ENCODE measurements around the gene CASTOR1.
A peak's percentile ranks its signal among the peaks of the same experiment; 100 is the strongest.

The CASTOR1 gene

DNA sequence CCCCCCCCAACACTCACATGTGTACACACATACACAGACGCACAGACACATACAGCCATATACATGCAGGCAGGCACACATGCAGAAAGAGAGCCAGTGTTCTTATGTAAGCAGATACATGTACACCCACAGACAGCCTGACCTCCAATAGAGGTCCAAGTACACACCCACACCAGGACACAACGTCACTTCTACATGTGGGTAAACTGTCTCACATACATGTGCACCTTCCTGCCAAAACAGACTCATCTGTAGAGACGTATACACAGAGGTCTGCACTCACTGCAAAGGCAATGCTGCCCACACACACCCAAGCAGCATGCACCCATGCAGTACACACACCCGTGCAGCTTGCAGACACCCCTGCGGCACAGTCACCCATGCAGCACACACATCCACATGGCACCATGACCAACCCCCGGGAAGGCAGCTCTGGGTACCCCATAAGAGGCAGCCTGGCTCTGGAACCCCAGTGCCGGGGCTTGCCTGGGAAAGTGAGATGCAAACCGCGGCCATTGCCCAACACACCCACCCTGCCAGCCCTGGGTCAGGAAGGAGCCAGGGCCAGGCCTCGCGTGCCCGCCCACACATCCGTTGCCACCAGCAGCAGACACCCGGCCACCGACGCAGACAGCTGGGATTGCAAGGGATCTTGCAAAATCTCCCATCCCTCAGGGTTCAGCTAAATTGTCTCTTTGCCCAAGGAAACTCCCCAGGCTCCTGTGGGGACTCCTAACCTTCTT is 10.1 kb downstream of the CASTOR1 start:
- TF ChIP-seq, protein P1, sequence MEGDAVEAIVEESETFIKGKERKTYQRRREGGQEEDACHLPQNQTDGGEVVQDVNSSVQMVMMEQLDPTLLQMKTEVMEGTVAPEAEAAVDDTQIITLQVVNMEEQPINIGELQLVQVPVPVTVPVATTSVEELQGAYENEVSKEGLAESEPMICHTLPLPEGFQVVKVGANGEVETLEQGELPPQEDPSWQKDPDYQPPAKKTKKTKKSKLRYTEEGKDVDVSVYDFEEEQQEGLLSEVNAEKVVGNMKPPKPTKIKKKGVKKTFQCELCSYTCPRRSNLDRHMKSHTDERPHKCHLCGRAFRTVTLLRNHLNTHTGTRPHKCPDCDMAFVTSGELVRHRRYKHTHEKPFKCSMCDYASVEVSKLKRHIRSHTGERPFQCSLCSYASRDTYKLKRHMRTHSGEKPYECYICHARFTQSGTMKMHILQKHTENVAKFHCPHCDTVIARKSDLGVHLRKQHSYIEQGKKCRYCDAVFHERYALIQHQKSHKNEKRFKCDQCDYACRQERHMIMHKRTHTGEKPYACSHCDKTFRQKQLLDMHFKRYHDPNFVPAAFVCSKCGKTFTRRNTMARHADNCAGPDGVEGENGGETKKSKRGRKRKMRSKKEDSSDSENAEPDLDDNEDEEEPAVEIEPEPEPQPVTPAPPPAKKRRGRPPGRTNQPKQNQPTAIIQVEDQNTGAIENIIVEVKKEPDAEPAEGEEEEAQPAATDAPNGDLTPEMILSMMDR (conservative IDR thresholded peaks at IDR 0.05; ENCODE audit: low read depth, low read length), result no peak
- DNase-seq (ENCODE audit: low read depth), result no peak
- H3K4me3 ChIP-seq (ENCODE audit: low read depth, low read length), result no peak overlapping the region

DNA sequence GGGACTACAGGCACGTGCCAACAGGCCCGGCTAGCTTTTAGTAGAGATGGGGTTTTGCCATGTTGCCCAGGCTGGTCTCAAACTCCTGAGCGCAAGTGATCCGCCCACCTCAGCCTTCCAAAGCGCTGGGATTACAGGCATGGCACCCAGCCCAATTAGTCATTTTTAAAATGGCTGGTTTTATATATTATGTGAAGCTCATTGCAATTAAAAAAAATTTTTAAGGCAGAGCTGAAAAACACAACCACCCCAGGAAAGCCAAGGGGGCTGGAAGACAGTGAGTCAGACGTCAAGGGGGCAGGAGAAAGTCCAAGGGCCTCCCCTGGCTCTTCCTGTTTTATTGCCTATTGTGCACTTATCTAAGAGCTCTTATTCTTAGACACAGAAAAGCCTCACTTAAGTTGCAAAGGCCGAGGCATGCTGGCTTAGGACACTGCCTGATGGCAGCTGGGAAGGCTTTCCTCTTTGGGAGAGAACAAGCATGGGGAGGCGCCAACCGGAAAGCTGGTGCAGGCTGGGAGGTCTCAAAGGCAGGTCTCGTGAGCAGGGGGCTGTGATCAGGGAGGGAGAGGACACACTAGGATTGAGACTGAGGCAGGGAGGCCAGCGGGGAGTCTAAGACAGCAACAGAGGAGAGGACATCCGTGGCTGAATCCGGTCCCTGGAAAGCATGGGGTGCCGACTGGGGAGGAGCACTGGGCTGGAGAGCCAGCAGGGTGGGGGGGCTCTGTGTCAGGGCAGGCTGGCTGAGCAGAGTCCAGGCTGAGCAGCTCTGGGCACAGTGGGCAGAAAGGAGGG is 11.6 kb downstream of the CASTOR1 start:
- TF ChIP-seq, protein P1 (conservative IDR thresholded peaks at IDR 0.05; ENCODE audit: low read depth, low read length), result no peak
- no peak overlapping the region for H3K4me3 ChIP-seq (ENCODE audit: low read depth, low read length)
- DNase-seq (ENCODE audit: low read depth), result peak; percentile 84

DNA sequence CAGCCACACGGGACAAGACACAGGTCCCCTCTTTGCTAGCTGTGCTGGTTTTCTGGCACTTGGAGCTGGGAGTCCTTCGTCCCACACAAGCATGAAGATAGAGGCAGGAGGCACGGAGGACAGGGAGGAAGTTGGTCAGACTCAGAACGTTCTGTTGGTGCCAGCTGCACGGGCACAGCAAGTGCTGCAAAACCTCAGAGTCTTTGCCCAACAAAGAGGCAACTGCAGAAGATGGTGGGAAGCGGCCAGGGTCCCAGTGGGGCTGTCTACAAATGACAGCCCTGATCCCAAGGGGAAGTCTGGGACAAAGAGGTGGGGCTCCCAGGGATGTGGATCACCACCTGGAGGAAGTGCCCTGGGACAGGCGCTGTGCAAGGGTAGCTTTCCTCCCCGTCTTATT is 13.3 kb downstream of the CASTOR1 start:
- no peak overlapping the region for H3K4me3 ChIP-seq (ENCODE audit: low read depth, low read length)
- no peak for DNase-seq (ENCODE audit: low read depth)
- TF ChIP-seq, protein P1 (conservative IDR thresholded peaks at IDR 0.05; ENCODE audit: low read depth, low read length), result no peak

DNA sequence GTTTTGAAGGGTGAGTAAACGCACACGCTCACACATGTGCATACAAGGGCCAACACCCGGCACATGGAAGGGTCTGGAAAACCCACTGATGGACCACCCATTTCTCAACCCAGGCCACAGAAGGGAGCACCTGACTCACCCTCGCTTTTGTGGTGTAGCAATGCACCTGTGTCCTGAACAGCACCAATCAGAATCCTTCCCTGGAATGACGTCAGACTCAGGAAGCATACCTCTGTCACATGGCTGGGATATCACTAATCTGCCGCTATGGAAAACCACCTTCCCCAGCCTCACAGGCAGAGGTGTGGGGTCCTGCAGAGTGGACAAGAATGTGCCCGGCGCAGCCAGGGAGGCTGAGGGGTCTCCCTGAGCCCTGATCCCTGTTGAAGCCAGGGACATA is 13.7 kb downstream of the CASTOR1 start:
- DNase-seq (ENCODE audit: low read depth), result no peak
- H3K4me3 ChIP-seq (ENCODE audit: low read depth, low read length), result no peak overlapping the region
- TF ChIP-seq, protein P1 (conservative IDR thresholded peaks at IDR 0.05; ENCODE audit: low read depth, low read length), result no peak

DNA sequence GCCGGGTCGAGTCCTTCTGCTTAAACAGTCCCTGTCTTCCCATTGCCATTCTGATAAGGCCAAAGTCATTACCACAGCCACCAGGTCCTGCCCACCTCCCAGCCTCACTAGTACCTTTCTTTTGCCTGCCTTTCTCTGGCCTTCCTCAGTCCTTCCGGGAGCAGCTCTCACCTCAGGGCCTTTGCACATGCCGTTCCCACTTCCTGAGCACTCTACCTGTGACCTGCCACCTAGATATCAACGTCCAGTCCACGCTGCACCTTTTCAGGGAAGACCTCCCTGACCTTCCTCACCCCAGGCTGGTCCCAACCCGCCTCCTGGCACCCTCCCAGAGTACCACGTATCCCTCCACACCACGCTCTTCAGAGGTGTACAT is 14.9 kb downstream of the CASTOR1 start:
- TF ChIP-seq, protein P1 (conservative IDR thresholded peaks at IDR 0.05; ENCODE audit: low read depth, low read length), result no peak
- no peak overlapping the region for H3K4me3 ChIP-seq (ENCODE audit: low read depth, low read length)
- no peak for DNase-seq (ENCODE audit: low read depth)

DNA sequence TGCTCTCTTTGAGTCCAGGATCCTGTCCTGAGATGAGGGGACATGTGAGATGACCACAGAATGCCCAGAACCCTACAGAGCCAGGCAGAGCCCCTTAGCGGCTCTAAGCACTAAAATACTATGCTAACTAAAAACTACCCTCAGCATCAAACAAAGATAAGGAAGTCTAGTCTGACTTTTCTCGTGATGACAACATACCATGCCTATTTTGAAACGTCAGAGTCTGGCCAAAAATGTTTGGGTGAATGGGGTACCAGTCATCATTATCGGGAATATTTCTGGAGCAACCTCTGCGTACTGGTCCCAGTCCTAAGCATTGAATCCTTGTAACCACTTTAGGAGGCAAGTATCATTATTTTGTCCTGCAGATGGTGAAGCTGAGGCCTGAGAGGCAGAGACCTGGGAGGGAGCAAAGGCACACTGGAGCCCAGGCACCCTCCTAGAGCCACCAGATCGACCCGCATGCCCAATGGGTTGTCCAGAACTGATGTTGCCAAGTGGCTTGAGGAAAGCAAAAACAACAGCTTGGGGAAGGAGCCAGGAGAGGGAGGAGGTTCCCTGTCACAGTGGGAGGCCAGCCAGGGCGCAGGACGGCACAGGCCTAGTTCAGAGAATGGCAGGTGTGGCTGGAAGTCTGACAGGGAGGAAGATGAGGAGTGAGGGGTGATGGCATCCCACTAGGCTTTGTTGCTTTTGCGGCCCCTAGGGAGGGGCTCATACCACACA is 15.4 kb downstream of the CASTOR1 start:
- TF ChIP-seq, protein P1 (conservative IDR thresholded peaks at IDR 0.05; ENCODE audit: low read depth, low read length), result no peak
- no peak for DNase-seq (ENCODE audit: low read depth)
- H3K4me3 ChIP-seq (ENCODE audit: low read depth, low read length), result no peak overlapping the region

Data from choroid plexus epithelial cell (primary cell).